HG03520 (cell line): ENCODE results near the gene CACHD1.
A peak's percentile ranks its signal among the peaks of the same experiment; 100 is the strongest.

Experiments used
- ATAC-seq: cut with Tn5 transposase; IDR thresholded peaks from one replicate; pipeline ENCODE4 v1.9.1; 2021; ENCODE audit warnings: mild to moderate bottlenecking, moderate library complexity; ENCODE audit not compliant: unreplicated experiment

The CACHD1 gene

GRCh38 chr1:64645735-64646134, 175.8 kb downstream of the CACHD1 start:
- no peak for ATAC-seq

GRCh38 chr1:64650411-64650810, 180.5 kb downstream of the CACHD1 start:
- ATAC-seq, result no peak

- no peak for ATAC-seq
These were observed 181.9 kb downstream of the CACHD1 start for GRCh38 chr1:64651841-64652240.

- no peak for ATAC-seq
These were observed 183.5 kb downstream of the CACHD1 start for GRCh38 chr1:64653466-64653865.

- ATAC-seq, result no peak
These were observed 184.8 kb downstream of the CACHD1 start for GRCh38 chr1:64654519-64655341.

- no peak for ATAC-seq
These were observed 185.9 kb downstream of the CACHD1 start for GRCh38 chr1:64655861-64656260.

- ATAC-seq, result no peak
These were observed 189.7 kb downstream of the CACHD1 start for GRCh38 chr1:64659478-64660138.

- ATAC-seq, result no peak
These were observed 193.7 kb downstream of the CACHD1 start for GRCh38 chr1:64663668-64664067.

GRCh38 chr1:64664299-64664698, 194.4 kb downstream of the CACHD1 start:
- ATAC-seq, result no peak

GRCh38 chr1:64669098-64669675, 199.3 kb downstream of the CACHD1 start:
- ATAC-seq, result no peak

- peak; percentile 51 for ATAC-seq
These were observed 205.9 kb downstream of the CACHD1 start for GRCh38 chr1:64675718-64676345.

- ATAC-seq, result no peak
These were observed 206.5 kb downstream of the CACHD1 start for GRCh38 chr1:64676386-64676785.

- no peak for ATAC-seq
These were observed 207.6 kb downstream of the CACHD1 start for GRCh38 chr1:64677532-64677931.

- ATAC-seq, result no peak
These were observed 208.4 kb downstream of the CACHD1 start for GRCh38 chr1:64678366-64678765.

GRCh38 chr1:64679177-64679576, 209.2 kb downstream of the CACHD1 start:
- no peak for ATAC-seq

- ATAC-seq, result no peak
These were observed 210.7 kb downstream of the CACHD1 start for GRCh38 chr1:64680599-64680998.

GRCh38 chr1:64681043-64681442, 211.1 kb downstream of the CACHD1 start:
- no peak for ATAC-seq

GRCh38 chr1:64683419-64683818, 213.5 kb downstream of the CACHD1 start:
- no peak for ATAC-seq

- no peak for ATAC-seq
These were observed 215.3 kb downstream of the CACHD1 start for GRCh38 chr1:64685217-64685616.

- ATAC-seq, result no peak
These were observed 215.9 kb downstream of the CACHD1 start for GRCh38 chr1:64685765-64686341.
